H9 (cell line): Measurements from ENCODE around the gene CC2D1A. TPM values are rescaled to one million over a fixed set of nuclear protein-coding genes. Genes with fewer than 3 reads are reported as not detected.

Experiments
- DNase-seq: peaks from one replicate; pipeline ENCODE4 v3.0.0-alpha.2; 2017
- H2AFZ ChIP-seq: one replicate; pipeline ENCODE4 v1.6.1; 2013; ENCODE audit warnings: mild to moderate bottlenecking, low read length, control low read depth, moderate library complexity
- H2AK5ac ChIP-seq: 2 replicates; pipeline ENCODE4 v1.6.1; 2013; ENCODE audit warnings: low read length, control low read depth, mixed read lengths; ENCODE audit not compliant: insufficient read length
- H2BK120ac ChIP-seq: one replicate; pipeline ENCODE4 v1.6.1; 2013; ENCODE audit warnings: low read depth, mild to moderate bottlenecking, low read length, control low read depth, inconsistent platforms; ENCODE audit not compliant: poor library complexity, severe bottlenecking
- H2BK12ac ChIP-seq: 2 replicates; pipeline ENCODE4 v1.6.1; 2013; ENCODE audit warnings: low read length, control low read depth, mixed read lengths, low read depth; ENCODE audit not compliant: insufficient read length
- H2BK15ac ChIP-seq: 2 replicates; pipeline ENCODE4 v1.6.1; 2013; ENCODE audit warnings: low read depth, low read length, control low read depth
- H2BK20ac ChIP-seq: one replicate; pipeline ENCODE4 v1.6.1; 2013; ENCODE audit warnings: low read depth, mild to moderate bottlenecking, low read length, control low read depth, inconsistent platforms; ENCODE audit not compliant: poor library complexity, severe bottlenecking
- H2BK5ac ChIP-seq: 2 replicates; pipeline ENCODE4 v1.6.1; 2013; ENCODE audit warnings: low read length, control low read depth, mixed read lengths; ENCODE audit not compliant: insufficient read length
- H3K14ac ChIP-seq: 2 replicates; pipeline ENCODE4 v1.6.1; 2013; ENCODE audit warnings: low read length, control low read depth; ENCODE audit not compliant: insufficient read depth
- H3K18ac ChIP-seq: 2 replicates; pipeline ENCODE4 v1.6.1; 2013; ENCODE audit warnings: low read depth, mild to moderate bottlenecking, mixed read lengths, low read length, control low read depth; ENCODE audit not compliant: insufficient read length
- H3K23ac ChIP-seq: 2 replicates; pipeline ENCODE4 v1.6.1; 2013; ENCODE audit warnings: low read length, control low read depth, mixed read lengths, low read depth; ENCODE audit not compliant: insufficient read length
- H3K23me2 ChIP-seq: 2 replicates; pipeline ENCODE4 v1.6.1; 2013; ENCODE audit warnings: low read depth, mild to moderate bottlenecking, mixed read lengths, low read length, control low read depth; ENCODE audit not compliant: insufficient read length, poor library complexity, severe bottlenecking
- H3K27ac ChIP-seq: 2 replicates; pipeline ENCODE4 v1.5.1; 2013; ENCODE audit warnings: low read length, control low read depth, mixed read lengths, low read depth; ENCODE audit not compliant: insufficient read length
- H3K27me3 ChIP-seq: 2 replicates; pipeline ENCODE4 v1.6.1; 2013; ENCODE audit warnings: low read length, control low read depth, inconsistent platforms; ENCODE audit not compliant: insufficient read depth
- H3K4ac ChIP-seq: 2 replicates; pipeline ENCODE4 v1.6.1; 2013; ENCODE audit warnings: low read depth, mild to moderate bottlenecking, control low read depth, inconsistent platforms, low read length, moderate library complexity
- H3K4me1 ChIP-seq: 2 replicates; pipeline ENCODE4 v1.6.1; 2013; ENCODE audit warnings: low read length, control low read depth, inconsistent platforms; ENCODE audit not compliant: insufficient read depth
- H3K4me2 ChIP-seq: 2 replicates; pipeline ENCODE4 v1.6.1; 2013; ENCODE audit warnings: low read length, control low read depth, mixed read lengths; ENCODE audit not compliant: insufficient read length, insufficient read depth
- H3K56ac ChIP-seq: 2 replicates; pipeline ENCODE4 v1.6.1; 2013; ENCODE audit warnings: low read depth, mild to moderate bottlenecking, mixed read lengths, low read length, control low read depth; ENCODE audit not compliant: insufficient read length
- H3K79me1 ChIP-seq: 2 replicates; pipeline ENCODE4 v1.6.1; 2013; ENCODE audit warnings: low read depth, mild to moderate bottlenecking, moderate library complexity, low read length, control low read depth, inconsistent platforms; ENCODE audit not compliant: insufficient read depth, poor library complexity, severe bottlenecking
- H3K79me2 ChIP-seq: 2 replicates; pipeline ENCODE4 v1.6.1; 2013; ENCODE audit warnings: low read length, control low read depth, inconsistent platforms; ENCODE audit not compliant: insufficient read depth
- H3K9ac ChIP-seq: 2 replicates; pipeline ENCODE4 v1.6.1; 2013; ENCODE audit warnings: low read length, control low read depth, mixed read lengths; ENCODE audit not compliant: insufficient read length; ENCODE audit errors: extremely low read depth
- H3K9me3 ChIP-seq: one replicate; pipeline ENCODE4 v1.6.1; 2013; ENCODE audit warnings: low read depth, low read length, inconsistent platforms; ENCODE audit not compliant: control insufficient read depth
- H3T11ph ChIP-seq: one replicate; pipeline ENCODE4 v1.6.1; 2013; ENCODE audit warnings: mild to moderate bottlenecking, low read length, control low read depth, inconsistent platforms
- H4K20me1 ChIP-seq: one replicate; pipeline ENCODE4 v1.6.1; 2013; ENCODE audit not compliant: control insufficient read depth, insufficient read length, insufficient read depth
- H4K5ac ChIP-seq: 2 replicates; pipeline ENCODE4 v1.6.1; 2013; ENCODE audit warnings: low read depth, mild to moderate bottlenecking, mixed read lengths, low read length, control low read depth; ENCODE audit not compliant: insufficient read length
- H4K8ac ChIP-seq: replicated peaks from 2 replicates; pipeline ENCODE4 v1.6.1; 2013; ENCODE audit warnings: low read length, control low read depth, mixed read lengths, low read depth; ENCODE audit not compliant: insufficient read length
- H4K91ac ChIP-seq: 2 replicates; pipeline ENCODE4 v1.6.1; 2013; ENCODE audit warnings: low read depth, mild to moderate bottlenecking, moderate library complexity, mixed read lengths, low read length, control low read depth; ENCODE audit not compliant: insufficient read length
- H3K27ac Mint-ChIP-seq, 3 experiments: 2 replicates in 2 of 3; 3 replicates in 1 of 3; pipeline ENCODE4 v1.8.0; 2020 to 2021; ENCODE audit warnings: mixed read lengths in 3 of 3, mild to moderate bottlenecking in 1 of 3, moderate library complexity in 1 of 3
- H3K27me3 Mint-ChIP-seq: 2 replicates; pipeline ENCODE4 v1.8.0; 2021; ENCODE audit warnings: low read depth, mild to moderate bottlenecking, moderate library complexity, mixed read lengths
- H3K36me3 Mint-ChIP-seq, 3 experiments: 2 replicates in 2 of 3; 3 replicates in 1 of 3; pipeline ENCODE4 v1.8.0; 2020 to 2021; ENCODE audit warnings: low read depth in 3 of 3, mixed read lengths in 3 of 3; ENCODE audit not compliant: insufficient read depth in 1 of 3
- H3K4me1 Mint-ChIP-seq, 2 experiments: 2 replicates each; pipeline ENCODE4 v1.8.0; 2020; ENCODE audit warnings: mixed read lengths in 2 of 2
- H3K4me3 Mint-ChIP-seq, 2 experiments: 2 replicates in 1 of 2; 3 replicates in 1 of 2; pipeline ENCODE4 v1.8.0; 2020 to 2021; ENCODE audit warnings: mild to moderate bottlenecking in 2 of 2, mixed read lengths in 2 of 2, moderate library complexity in 1 of 2
- H3K9me3 Mint-ChIP-seq, 2 experiments: 2 replicates in 1 of 2; 3 replicates in 1 of 2; pipeline ENCODE4 v1.8.0; 2020; ENCODE audit warnings: mild to moderate bottlenecking in 2 of 2, mixed read lengths in 2 of 2, moderate library complexity in 1 of 2
- CTCF ChIP-seq: fragments of 200-600 bp; sonication (generic); conservative IDR thresholded peaks from 3 replicates; pipeline ENCODE4 v1.8.0; 2021; ENCODE audit warnings: antibody characterized with exemption, mild to moderate bottlenecking
- WGBS: extraction: QIAGEN DNeasy Blood & Tissue Kit; methylation state at CpG from one replicate; pipeline ENCODE4 v1.1.7; 2013; ENCODE audit warnings: missing lambda C conversion rate, low lambda C conversion rate, mixed read lengths; ENCODE audit not compliant: insufficient read length; ENCODE audit errors: extremely low coverage; 5-methylcytosine and 5-hydroxymethylcytosine counted together
- total RNA-seq: library from RNA; stranded (reverse); gene quantifications from 2 replicates; pipeline ENCODE4 v1.2.1, GENCODE V29; 2021

CC2D1A gene
- total RNA-seq, 1 experiment from 2014 or later = 48.5 TPM

GRCh38 chr19:13888281-13888680 is 17.7 kb upstream of the CC2D1A start:
- no peaks in the 10 kb centered on the region for H3K36me3 Mint-ChIP-seq

More at GRCh38 chr19:13888281-13888680, 17.7 kb upstream of the CC2D1A start:
- H3K56ac ChIP-seq = no peak overlapping the region
- H3K79me2 ChIP-seq = no peaks in the 10 kb centered on the region
- no peaks in the 10 kb centered on the region for H4K20me1 ChIP-seq
- H3K23me2 ChIP-seq = no peaks in the 10 kb centered on the region
- H3K4me3 Mint-ChIP-seq = no peak overlapping the region
- H4K8ac ChIP-seq = no peak overlapping the region
- no peaks in the 10 kb centered on the region for H3K79me1 ChIP-seq
- WGBS = no CpG with 5 or more reads among the region's 16 CpGs
- no peak for DNase-seq
- H3K4me2 ChIP-seq = no peak overlapping the region
- no peak overlapping the region for H4K5ac ChIP-seq
- no peak overlapping the region for H2BK12ac ChIP-seq
- no peak overlapping the region for H2BK20ac ChIP-seq
- no peak overlapping the region for H2BK120ac ChIP-seq
- no peak for TF ChIP-seq CTCF
- H3K18ac ChIP-seq = no peak overlapping the region
- H4K91ac ChIP-seq = no peak overlapping the region
- H3K14ac ChIP-seq = no peak overlapping the region
- H3K9me3 ChIP-seq = no peaks in the 10 kb centered on the region
- H3K4me1 ChIP-seq = no peaks in the 10 kb centered on the region
- no peaks in the 10 kb centered on the region; a peak in 1 of 5 replicates for H3K9me3 Mint-ChIP-seq
- no peak overlapping the region for H3T11ph ChIP-seq
- H2AK5ac ChIP-seq = no peak overlapping the region
- no peak overlapping the region for H2BK15ac ChIP-seq
- H3K9ac ChIP-seq = no peak overlapping the region
- H2BK5ac ChIP-seq = no peak overlapping the region
- peaks cover 2% of the 10 kb centered on the region; the same call in 1 of the 2 replicates for H3K27me3 Mint-ChIP-seq
- no peak overlapping the region for H3K4ac ChIP-seq
- no peaks in the 10 kb centered on the region for H3K27me3 ChIP-seq
- peaks cover 0 to 7% of the 10 kb centered on the region in 2 experiments; a peak in 3 of 4 replicates for H3K4me1 Mint-ChIP-seq
- no peak overlapping the region for H2AFZ ChIP-seq
- no peak overlapping the region for H3K27ac Mint-ChIP-seq
- no peak overlapping the region for H3K23ac ChIP-seq
- H3K27ac ChIP-seq = no peak overlapping the region
